Nephron progenitor cell (in vitro differentiated cells): ENCODE data around the gene ATP10B.

Experiments
- DNase-seq: peaks from one replicate; pipeline ENCODE4 v3.0.0; 2021
- H3K27ac Mint-ChIP-seq: 2 replicates; pipeline ENCODE4 v1.8.0; 2021; ENCODE audit warnings: mild to moderate bottlenecking, moderate library complexity, mixed read lengths
- H3K27me3 Mint-ChIP-seq: 2 replicates; pipeline ENCODE4 v1.8.0; 2021; ENCODE audit warnings: mild to moderate bottlenecking, low read depth, mixed read lengths; ENCODE audit not compliant: poor library complexity
- H3K36me3 Mint-ChIP-seq: 2 replicates; pipeline ENCODE4 v1.8.0; 2021; ENCODE audit warnings: low read depth, mixed read lengths
- H3K4me1 Mint-ChIP-seq: 2 replicates; pipeline ENCODE4 v1.8.0; 2021; ENCODE audit warnings: mixed read lengths
- H3K4me3 Mint-ChIP-seq: 2 replicates; pipeline ENCODE4 v1.8.0; 2021; ENCODE audit warnings: mild to moderate bottlenecking, moderate library complexity, mixed read lengths
- H3K9me3 Mint-ChIP-seq: 2 replicates; pipeline ENCODE4 v1.8.0; 2021; ENCODE audit warnings: mild to moderate bottlenecking, moderate library complexity, mixed read lengths
- CTCF ChIP-seq: fragments of 200-600 bp; sonication (generic); IDR thresholded peaks from 2 replicates; pipeline ENCODE4 v1.5.0; 2021; ENCODE audit warnings: antibody characterized with exemption

ATP10B gene

GRCh38 chr5:160534125-160534524 is 317.9 kb downstream of the ATP10B start:
- no peak overlapping the region for H3K4me3 Mint-ChIP-seq
- H3K4me1 Mint-ChIP-seq, result no peaks in the 10 kb centered on the region
- H3K27me3 Mint-ChIP-seq, result peaks cover 8% of the 10 kb centered on the region
- no peak for DNase-seq
- TF ChIP-seq CTCF, result no peak
- H3K27ac Mint-ChIP-seq, result no peak overlapping the region
- no peaks in the 10 kb centered on the region for H3K36me3 Mint-ChIP-seq
- no peaks in the 10 kb centered on the region for H3K9me3 Mint-ChIP-seq

DNA sequence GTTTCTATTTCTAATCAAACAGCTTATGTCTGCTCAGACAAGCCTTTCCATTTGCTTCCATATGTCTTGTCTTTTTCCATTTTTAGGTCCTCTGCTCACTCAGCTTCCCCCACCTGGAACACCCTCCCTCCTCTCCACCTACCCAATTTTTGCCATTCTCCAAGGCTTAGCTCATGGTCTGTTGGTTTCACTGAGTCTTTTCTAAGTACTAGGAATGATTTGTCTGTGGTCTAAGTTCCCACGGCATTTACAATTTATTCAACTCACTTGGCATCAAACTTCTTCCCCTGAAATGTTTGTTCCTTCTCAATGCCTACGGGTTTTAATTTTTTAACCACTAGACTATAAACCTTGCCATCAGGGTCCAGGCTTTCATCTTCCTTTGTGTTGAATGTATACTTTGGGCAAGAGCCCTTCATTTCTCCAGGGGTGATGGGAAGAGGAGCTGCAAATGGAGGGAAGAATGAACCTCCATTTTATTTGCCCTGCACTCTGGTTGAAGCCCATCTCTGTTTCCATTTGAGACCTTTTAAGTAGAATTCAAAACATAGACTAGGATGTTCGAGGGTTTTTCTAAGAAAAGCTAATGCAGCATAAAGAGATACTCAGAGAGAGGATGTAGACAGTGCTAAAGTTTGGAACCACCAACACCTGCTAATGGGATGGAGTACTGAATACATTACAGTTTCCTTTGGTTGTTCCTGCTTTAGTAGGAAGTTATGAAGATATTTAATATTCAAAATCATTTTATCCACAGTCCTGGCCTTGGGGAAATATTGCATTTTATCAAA is 326.3 kb downstream of the ATP10B start:
- peaks cover 6% of the 10 kb centered on the region for H3K4me1 Mint-ChIP-seq
- no peak for TF ChIP-seq CTCF
- H3K36me3 Mint-ChIP-seq, result no peaks in the 10 kb centered on the region
- no peak overlapping the region for H3K4me3 Mint-ChIP-seq
- peaks cover 15% of the 10 kb centered on the region for H3K27me3 Mint-ChIP-seq
- H3K27ac Mint-ChIP-seq, result no peak overlapping the region
- DNase-seq, result no peak
- H3K9me3 Mint-ChIP-seq, result no peaks in the 10 kb centered on the region

DNA sequence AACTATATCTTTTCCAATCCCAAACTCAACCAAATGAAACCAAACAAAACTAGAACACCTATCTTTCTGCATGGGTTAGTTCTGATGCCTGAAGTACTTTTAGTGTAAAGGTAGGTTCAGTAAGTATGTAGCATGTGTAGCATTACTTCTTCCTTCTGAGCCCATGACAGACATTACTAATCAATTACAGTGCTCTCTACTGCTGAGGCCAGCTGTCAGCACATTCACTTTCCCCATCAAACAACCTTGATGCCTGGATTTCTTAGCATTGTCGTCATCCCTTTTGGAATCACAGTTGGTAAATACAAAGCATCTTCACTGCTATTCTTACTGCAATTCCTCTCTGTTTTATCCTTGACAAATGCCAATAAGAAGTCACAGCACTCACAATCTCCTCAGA is 327.2 kb downstream of the ATP10B start:
- Mint-ChIP-seq H3K9me3 (no peaks in the 10 kb centered on the region), H3K36me3 (no peaks in the 10 kb centered on the region), H3K4me3 (no peak overlapping the region), H3K27ac (no peak overlapping the region), H3K4me1 (peaks cover 6% of the 10 kb centered on the region), H3K27me3 (peaks cover 13% of the 10 kb centered on the region)
- no peak for DNase-seq
- TF ChIP-seq CTCF, result no peak

DNA sequence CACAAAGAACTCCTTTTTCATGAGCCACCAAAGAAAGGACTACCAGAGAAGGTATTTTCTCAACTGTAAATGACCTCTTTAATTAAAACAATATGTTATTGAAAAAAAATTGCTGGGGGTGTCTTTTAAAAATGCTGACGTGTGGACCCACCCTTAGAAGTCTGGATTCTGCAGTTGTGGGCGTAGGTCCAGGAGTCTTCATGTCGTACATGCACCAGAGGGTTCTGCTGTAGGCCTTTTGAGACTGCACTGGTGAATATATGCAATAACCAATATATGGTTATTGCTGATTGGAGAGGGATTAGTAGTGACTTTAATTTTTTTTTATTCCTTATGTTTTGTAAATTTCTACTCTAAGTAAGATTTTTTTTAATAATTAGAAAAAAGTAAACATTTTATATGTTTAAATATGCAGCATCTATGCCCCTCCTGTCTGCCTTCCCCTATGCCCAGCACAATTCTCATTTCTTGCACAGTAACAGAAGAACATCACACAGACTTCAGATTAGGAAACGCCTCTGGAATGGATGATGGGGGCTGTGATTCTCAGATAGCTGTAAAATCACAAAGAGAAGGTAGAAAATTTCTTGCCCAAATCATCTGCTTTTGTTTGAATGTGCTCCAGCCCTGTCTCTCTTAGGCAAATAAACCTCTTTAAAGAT is 328.4 kb downstream of the ATP10B start:
- no peak for TF ChIP-seq CTCF
- Mint-ChIP-seq H3K27ac (no peak overlapping the region), H3K4me1 (peaks cover 6% of the 10 kb centered on the region), H3K27me3 (peaks cover 13% of the 10 kb centered on the region), H3K36me3 (no peaks in the 10 kb centered on the region), H3K9me3 (no peaks in the 10 kb centered on the region), H3K4me3 (no peak overlapping the region)
- no peak for DNase-seq

GRCh38 chr5:160521392-160521663 is 330.7 kb downstream of the ATP10B start:
- H3K4me3 Mint-ChIP-seq, result no peak overlapping the region
- no peaks in the 10 kb centered on the region for H3K9me3 Mint-ChIP-seq
- peaks cover 6% of the 10 kb centered on the region for H3K27me3 Mint-ChIP-seq
- no peaks in the 10 kb centered on the region for H3K36me3 Mint-ChIP-seq
- no peaks in the 10 kb centered on the region for H3K4me1 Mint-ChIP-seq
- no peak for DNase-seq
- H3K27ac Mint-ChIP-seq, result no peak overlapping the region
- no peak for TF ChIP-seq CTCF
